ENCODE data around the gene TOMM7. TPM values are rescaled to one million over a fixed set of nuclear protein-coding genes. Genes with fewer than 3 reads are reported as not detected.

TOMM7 gene
- total and polyA plus RNA-seq, 12 donors: 149 to 532 (median 523) TPM

DNA sequence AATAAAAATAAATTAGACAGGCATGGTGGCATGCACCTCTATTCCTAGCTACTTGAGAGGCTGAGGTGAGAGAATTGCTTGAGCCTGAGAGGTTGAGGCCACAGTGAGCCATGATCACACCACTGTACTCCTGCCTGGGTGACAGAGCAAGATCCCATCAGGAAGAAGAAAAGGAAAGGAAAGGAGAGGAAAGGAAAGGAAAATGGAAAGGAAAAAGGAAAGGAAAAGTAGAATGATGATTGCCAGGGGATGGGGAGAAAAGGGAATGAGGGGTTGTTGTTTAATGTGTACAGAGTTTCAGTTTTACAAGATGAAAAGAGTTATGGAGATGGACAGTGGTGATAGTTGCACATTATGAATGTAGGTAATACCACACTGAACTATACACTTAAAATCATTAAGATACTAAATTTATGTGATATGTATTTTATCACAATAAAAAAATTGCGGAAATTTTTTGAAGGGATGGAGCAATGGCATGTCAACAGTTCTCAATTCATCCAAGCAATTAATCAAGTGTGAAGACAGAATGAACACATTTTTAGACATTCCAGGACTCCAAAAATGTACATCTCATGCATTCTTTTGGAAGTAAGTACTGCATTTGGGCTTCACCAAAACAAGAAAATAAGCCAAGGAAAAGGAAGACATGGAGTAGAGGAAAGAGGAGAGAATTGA is 51.3 kb downstream of the TOMM7 start:
- no peak overlapping the region for H3K4me3 ChIP-seq
- no peaks in the 10 kb centered on the region for H3K4me1 ChIP-seq
- intact Hi-C loops (cut with DNase I): no loop called here
- 89 to 98% methylated on average over 1 of the region's 1 CpG for WGBS, 2 donors
- H3K27ac ChIP-seq: no peak overlapping the region
- H3K9me3 ChIP-seq: no peaks in the 10 kb centered on the region
- TF ChIP-seq CTCF (IDR thresholded peaks at IDR 0.05): no peak
- no peak for DNase-seq
- peaks cover 0 to 6% (median 0%) of the 10 kb centered on the region in 7 donors for H3K27me3 ChIP-seq
- no peaks in the 10 kb centered on the region for H3K36me3 ChIP-seq
- ATAC-seq: no peak

GRCh38 chr7:22765609-22766008 is 57.0 kb downstream of the TOMM7 start:
- no peak overlapping the region for H3K4me3 ChIP-seq
- TF ChIP-seq CTCF (IDR thresholded peaks at IDR 0.05): no peak
- peaks cover 0 to 5% (median 0%) of the 10 kb centered on the region in 11 donors for H3K9me3 ChIP-seq
- no peaks in the 10 kb centered on the region for H3K36me3 ChIP-seq
- no peak overlapping the region for H3K27ac ChIP-seq
- H3K4me1 ChIP-seq: no peaks in the 10 kb centered on the region
- ATAC-seq (no peak), DNase-seq (no peak)
- intact Hi-C loops (cut with DNase I): no loop called here
- H3K27me3 ChIP-seq: peaks cover 0 to 6% (median 0%) of the 10 kb centered on the region in 7 donors
- WGBS, 2 donors: 82 to 84% methylated on average over 4 of the region's 4 CpGs

Other genes with a start within 250 kb of the TOMM7 start
- gene IL6, start 95.6 kb downstream of the TOMM7 start, total RNA-seq: 10 to 100 TPM in 2 of 10 donors, 1 to 10 TPM in 7, under 1 TPM in 1; 0.44 to 15.5 (median 3.3) TPM
- gene IL6, start 95.6 kb downstream of the TOMM7 start, polyA plus RNA-seq: 1 to 10 TPM; 1.1 to 4.0 TPM
- 10 to 100 TPM; 26.2 to 39.6 (median 34.5) TPM for gene HYCC1, start 191.3 kb upstream of the TOMM7 start, total RNA-seq
- gene HYCC1, start 191.3 kb upstream of the TOMM7 start, polyA plus RNA-seq: 1 to 10 TPM; 5.9 to 7.8 TPM

All from heart right ventricle (tissue), 16 donors.